GM18526 (cell line): Measurements from ENCODE around the gene LIPC.

Experiments used
- POLR2A ChIP-seq: IDR thresholded peaks from 3 replicates; pipeline ENCODE4 v1.6.1; 2011; ENCODE audit not compliant: insufficient read length; ENCODE audit errors: extremely low read depth

LIPC gene

DNA sequence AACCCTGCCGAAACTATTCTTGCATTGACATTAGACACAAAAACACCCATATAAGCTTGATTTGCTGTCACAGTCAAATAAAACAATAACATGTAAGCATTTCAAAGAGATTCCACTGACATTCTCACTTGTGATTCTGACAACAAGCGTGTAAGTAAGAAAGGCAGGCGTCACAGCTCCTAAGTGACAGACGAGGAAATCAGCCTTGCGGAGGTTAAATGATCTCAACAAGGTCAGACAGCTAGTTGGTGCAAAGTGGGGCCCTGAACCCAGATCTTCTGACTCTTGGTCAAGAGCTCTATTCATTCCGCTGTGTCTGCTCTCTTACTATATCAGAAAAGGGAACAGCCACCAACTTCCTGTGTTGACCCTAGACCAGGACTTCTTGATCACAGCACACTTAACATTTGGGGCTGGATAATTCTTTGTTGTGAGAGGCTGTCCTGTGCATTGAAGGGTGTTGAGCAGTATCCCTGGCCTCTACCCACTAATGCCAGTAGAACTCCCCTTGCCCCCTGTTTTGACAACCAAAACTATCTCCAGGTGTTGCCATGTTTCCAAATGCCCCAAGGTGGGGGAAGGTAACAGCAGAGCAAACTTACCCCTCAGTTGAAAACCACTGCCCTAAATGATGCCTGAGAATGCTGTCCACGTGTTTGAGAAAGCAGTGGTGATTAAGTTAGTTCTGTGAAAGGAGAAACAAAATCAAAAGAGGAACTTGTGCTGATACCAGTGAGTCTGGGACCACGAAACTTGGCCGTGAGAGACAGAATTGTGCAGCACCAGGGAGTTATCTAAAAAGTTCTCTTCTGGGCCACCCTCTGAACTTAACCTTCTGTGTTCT is 86.1 kb downstream of the LIPC start:
- TF ChIP-seq POLR2A = no peak

GRCh38 chr15:58518626-58519025 is 86.8 kb downstream of the LIPC start:
- TF ChIP-seq POLR2A = no peak

DNA sequence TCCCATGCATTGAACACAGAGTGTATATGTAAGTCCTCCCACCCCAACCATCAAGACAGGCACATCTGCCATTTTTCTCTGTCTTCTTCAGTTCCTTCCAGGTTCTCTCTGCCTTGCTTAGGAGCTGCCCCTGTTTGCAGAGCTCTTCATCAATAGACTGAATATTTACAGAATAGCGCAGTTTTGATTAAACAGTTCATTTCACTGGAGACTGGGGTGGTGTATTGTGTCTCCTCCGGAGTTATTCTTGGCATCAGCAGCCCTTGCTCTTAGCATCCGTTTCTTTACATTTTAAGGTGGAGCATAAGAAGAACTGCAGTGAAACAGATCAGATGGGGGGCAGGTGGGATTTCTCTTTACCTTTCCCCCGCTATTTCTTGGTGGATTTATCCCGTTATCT is 87.7 kb downstream of the LIPC start:
- no peak for TF ChIP-seq POLR2A

DNA sequence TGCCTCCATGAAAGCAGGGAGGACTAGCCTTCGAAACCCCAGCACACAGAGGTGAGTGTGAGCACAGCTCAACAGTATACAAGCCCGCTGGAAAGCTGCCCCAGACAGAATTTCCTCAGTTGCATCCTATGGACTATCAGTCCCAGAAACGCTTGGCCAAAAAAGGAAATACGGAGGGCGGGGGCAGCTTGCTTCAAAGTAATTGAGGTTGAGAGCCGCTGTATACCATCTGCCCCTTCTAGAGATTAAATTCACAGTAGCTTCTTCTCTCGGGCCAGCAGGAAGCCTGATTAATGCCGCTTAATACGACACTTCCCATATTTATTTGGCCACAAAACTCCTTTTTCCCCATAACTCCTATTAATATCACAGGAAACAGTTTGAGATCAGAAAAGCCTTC is 88.7 kb downstream of the LIPC start:
- TF ChIP-seq POLR2A = no peak

DNA sequence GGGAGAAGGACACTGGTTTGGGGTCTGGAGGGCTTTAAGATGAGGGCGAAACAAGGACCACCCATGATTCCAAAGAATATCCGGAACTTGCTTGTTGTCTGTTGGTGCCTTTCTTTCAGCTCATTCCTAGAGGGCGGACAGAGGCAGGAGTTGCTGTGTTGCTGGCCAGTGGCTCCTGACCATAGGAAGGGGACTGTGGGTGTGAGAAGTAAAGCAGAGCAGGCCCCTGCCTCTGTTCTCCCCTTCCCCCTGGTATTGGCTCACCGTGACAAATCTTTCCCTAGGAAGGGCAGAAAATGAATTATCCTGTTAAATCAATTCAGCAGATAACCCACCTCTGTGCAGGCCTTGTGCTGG is 89.1 kb downstream of the LIPC start:
- TF ChIP-seq POLR2A = no peak

- no peak for TF ChIP-seq POLR2A
These were observed 89.7 kb downstream of the LIPC start for GRCh38 chr15:58521293-58521991.

GRCh38 chr15:58522391-58522790 is 90.6 kb downstream of the LIPC start:
- no peak for TF ChIP-seq POLR2A

GRCh38 chr15:58522865-58523264 is 91.1 kb downstream of the LIPC start:
- no peak for TF ChIP-seq POLR2A

- no peak for TF ChIP-seq POLR2A
These were observed 91.8 kb downstream of the LIPC start for GRCh38 chr15:58523634-58524033.

DNA sequence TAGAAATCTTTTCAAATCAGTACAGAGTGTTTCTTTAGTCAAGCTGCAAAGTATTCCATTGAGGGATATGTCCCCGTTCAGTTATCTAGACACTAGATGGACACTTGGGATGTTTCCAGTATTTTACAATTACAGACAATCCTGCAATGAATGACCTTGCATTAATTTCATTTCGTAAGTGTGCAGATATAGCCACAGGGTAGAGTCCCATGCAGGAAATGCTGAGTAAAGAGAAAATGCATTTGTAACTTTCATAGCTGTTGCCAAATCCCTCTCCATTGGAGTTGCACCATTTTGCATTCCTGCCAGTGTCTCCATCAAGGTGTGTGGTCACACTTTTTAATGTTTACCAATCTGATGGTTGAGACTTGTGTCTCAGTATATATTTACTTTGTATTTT is 92.5 kb downstream of the LIPC start:
- no peak for TF ChIP-seq POLR2A

DNA sequence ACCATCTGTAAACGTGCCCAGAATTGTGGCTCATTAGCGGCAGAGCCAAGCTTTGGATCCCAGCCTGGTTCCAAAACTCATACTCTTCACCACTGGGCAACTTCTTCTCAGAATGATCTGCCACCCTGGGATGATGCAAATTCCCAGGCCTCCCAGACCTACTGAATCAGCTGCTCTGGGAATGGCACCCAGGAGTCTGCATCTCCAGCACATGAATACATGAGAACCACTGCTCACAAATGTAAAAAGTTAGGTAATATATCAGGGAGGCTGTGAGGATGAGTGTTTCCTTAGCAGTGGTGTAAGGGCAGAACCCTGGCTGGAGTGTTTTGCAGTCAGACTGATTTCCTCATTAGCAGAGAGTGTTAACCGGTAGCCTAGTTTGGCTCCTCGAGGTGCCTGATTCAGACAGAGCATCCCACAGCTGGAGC is 94.2 kb downstream of the LIPC start:
- no peak for TF ChIP-seq POLR2A

GRCh38 chr15:58526647-58527192 is 94.9 kb downstream of the LIPC start:
- no peak for TF ChIP-seq POLR2A

DNA sequence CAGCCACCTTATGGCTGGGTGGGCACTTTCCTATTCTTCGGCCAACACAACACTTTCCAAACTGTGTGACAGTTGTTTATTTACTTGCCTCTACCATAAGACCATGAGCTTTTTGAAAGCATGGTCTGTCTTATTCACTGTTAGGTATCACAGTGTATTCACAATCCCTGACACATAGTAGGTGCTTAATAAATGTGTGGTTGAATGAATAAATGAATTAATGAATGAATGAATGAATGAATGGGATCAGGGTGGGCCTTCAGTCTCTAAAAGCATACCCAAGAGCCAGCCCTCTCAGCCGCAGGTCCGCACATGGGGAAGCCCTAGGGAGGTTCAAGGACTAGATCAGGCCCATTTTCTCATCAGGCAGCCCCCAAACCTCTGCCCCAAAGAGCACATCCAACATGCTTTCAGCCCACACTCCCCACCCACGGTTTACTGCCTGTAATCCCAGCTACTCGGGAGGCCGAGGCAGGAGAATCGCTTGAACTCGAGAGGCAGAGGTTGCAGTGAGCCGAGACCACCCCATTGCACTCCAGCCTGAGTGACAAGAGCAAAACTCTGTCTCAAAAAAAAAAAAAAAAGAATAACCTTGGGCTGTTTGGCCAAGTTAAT is 95.9 kb downstream of the LIPC start:
- TF ChIP-seq POLR2A = no peak

- TF ChIP-seq POLR2A = no peak
These were observed 96.5 kb downstream of the LIPC start for GRCh38 chr15:58528188-58528870.

DNA sequence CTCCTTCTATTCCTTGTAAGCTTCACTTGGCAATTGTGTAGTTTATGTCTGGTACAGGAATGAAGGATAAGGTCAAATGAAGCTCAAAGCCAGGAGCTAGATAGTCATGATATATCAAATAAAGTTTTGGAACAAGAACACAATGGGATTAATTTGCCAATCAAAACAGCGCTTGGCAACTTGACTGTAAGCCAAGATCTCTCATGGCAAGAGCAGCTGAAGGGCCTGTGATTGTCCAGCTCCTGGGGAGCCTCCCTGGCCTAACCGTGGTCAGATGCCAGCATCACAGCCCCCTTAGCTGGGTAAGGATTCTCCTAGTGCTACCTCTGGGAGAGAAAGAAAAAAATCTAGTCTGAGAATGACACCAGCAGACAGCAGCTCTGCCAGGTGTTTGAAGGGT is 97.2 kb downstream of the LIPC start:
- TF ChIP-seq POLR2A = no peak
